Esophagus squamous epithelium (tissue), 4 donors: ENCODE data around the gene MUC5AC.

ENCODE experiments used
- CTCF ChIP-seq, 6 experiments: fragments of 450-650 bp in 4 of 6; fragments of 200-600 bp in 2 of 6; sonication (generic) in 2 of 6; IDR thresholded peaks; one replicate each; pipeline ENCODE4 v1.5.1; 2016 to 2019; ENCODE audit warnings: antibody characterized with exemption in 6 of 6, mild to moderate bottlenecking in 4 of 6, moderate library complexity in 4 of 6
- POLR2A ChIP-seq, 4 donors: fragments of 450-650 bp; IDR thresholded peaks; one replicate each; pipeline ENCODE4 v1.6.1; 2017; ENCODE audit warnings: antibody characterized with exemption in 4 of 4, mild to moderate bottlenecking in 4 of 4, moderate library complexity in 3 of 4

DNA sequence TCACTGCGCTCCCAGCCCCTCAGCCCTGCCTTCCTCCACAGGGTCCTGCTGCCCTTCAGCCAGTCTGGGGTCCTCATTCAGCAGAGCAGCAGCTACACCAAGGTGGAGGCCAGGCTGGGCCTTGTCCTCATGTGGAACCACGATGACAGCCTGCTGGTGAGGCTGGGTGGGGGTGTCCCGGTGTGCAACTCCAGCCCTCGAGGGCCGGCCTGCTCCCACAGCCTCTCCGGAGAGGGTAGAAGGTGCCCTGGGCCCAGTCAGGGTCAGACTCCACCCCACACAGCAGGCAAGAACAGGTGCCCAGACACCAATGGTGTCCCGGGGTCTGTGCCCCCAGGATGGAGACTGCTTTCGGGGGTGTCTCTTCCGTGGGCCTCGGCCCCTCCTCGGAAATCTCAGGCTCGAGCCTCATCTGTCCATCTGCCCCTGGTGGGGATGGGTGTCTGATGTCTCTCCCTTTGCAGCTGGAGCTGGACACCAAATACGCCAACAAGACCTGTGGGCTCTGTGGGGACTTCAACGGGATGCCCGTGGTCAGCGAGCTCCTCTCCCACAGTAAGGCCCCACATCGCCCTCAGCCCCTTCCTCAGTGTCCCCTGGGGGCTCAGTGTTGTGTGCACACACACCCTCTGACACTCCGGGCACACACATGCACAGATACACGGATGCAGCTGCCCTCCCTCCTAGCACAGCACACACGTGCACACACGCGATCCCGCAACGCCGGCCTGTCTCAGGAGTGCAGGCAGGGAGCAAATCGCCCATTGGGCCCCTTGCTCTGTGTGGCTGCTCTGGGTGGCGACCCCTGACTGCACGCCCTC is 4.9 kb downstream of the MUC5AC start:
- TF ChIP-seq CTCF (IDR thresholded peaks at IDR 0.05) (no peak), POLR2A (IDR thresholded peaks at IDR 0.05) (no peak)
